IMR-90 (cell line): Measurements from ENCODE around the gene NAV2. TPM values are rescaled to one million over a fixed set of nuclear protein-coding genes. Genes with fewer than 3 reads are reported as not detected.
A peak's percentile ranks its signal among the peaks of the same experiment; 100 is the strongest.

Experiments
- ATAC-seq: fragments of 200-7000 bp; cut with Tn5 transposase; 2 replicates; pipeline ENCODE4 v1.9.1; 2020; ENCODE audit warnings: low read depth, mild to moderate bottlenecking, moderate library complexity
- BruUV-seq: library from RNA; stranded (reverse); fragments of 400-500 nt; replicated peaks from 2 replicates; lab custom pipeline; 2021; lab: Mats Ljungman, UMichigan
- CTCF ChIA-PET: fragments of 300-600 bp; formaldehyde crosslinking; extraction: SDS; loops from one replicate; lab custom pipeline; 2021; ENCODE audit warnings: antibody characterized with exemption; lab: Yijun Ruan, JAX
- POLR2A ChIA-PET: fragments of 300-600 bp; sonication (Branson Sonifier 250); formaldehyde crosslinking; loops from one replicate; lab custom pipeline; 2022; ENCODE audit warnings: antibody characterized with exemption; ENCODE audit not compliant: unreplicated experiment; lab: Charles Lee
- DNase-seq: peaks from one replicate; pipeline ENCODE4 v3.0.0; 2013
- H2AFZ ChIP-seq: replicated peaks from 2 replicates; pipeline ENCODE3; 2013; ENCODE audit warnings: low read length, mild to moderate bottlenecking; ENCODE audit not compliant: poor library complexity
- H2AK5ac ChIP-seq: 2 replicates; pipeline ENCODE4 v1.6.1; 2013; ENCODE audit warnings: low read depth, low read length, inconsistent platforms
- H2AK9ac ChIP-seq: replicated peaks from 2 replicates; pipeline ENCODE3; 2013; ENCODE audit warnings: mild to moderate bottlenecking, low read depth, low read length, moderate library complexity; ENCODE audit not compliant: poor library complexity
- H2BK120ac ChIP-seq: 2 replicates; pipeline ENCODE4 v1.6.1; 2013; ENCODE audit warnings: low read depth, low read length, inconsistent platforms
- H2BK15ac ChIP-seq: 3 replicates; pipeline ENCODE4 v1.6.1; 2013; ENCODE audit warnings: low read depth, low read length, inconsistent platforms
- H2BK20ac ChIP-seq: 2 replicates; pipeline ENCODE4 v1.6.1; 2013; ENCODE audit warnings: low read depth, mild to moderate bottlenecking, inconsistent platforms, low read length, moderate library complexity
- H2BK5ac ChIP-seq: 2 replicates; pipeline ENCODE4 v1.6.1; 2013; ENCODE audit warnings: mild to moderate bottlenecking, low read depth, low read length, inconsistent platforms; ENCODE audit not compliant: poor library complexity, severe bottlenecking
- H3K14ac ChIP-seq: replicated peaks from 2 replicates; pipeline ENCODE4 v1.6.1; 2013; ENCODE audit warnings: low read depth, low read length, inconsistent platforms
- H3K18ac ChIP-seq: 2 replicates; pipeline ENCODE4 v1.6.1; 2013; ENCODE audit warnings: low read depth, low read length, control low read depth
- H3K23ac ChIP-seq: 2 replicates; pipeline ENCODE4 v1.6.1; 2013; ENCODE audit warnings: low read depth, low read length, inconsistent platforms
- H3K27ac ChIP-seq: 2 replicates; pipeline ENCODE4 v1.5.1; 2013; ENCODE audit warnings: mild to moderate bottlenecking, control low read depth, low read length; ENCODE audit not compliant: insufficient read depth
- H3K27me3 ChIP-seq: 2 replicates; pipeline ENCODE4 v1.6.1; 2013; ENCODE audit warnings: low read length; ENCODE audit not compliant: control insufficient read depth, insufficient read depth
- H3K36me3 ChIP-seq: 2 replicates; pipeline ENCODE4 v1.6.1; 2013; ENCODE audit warnings: low read length, mixed read lengths; ENCODE audit not compliant: control insufficient read depth, insufficient read depth
- H3K4ac ChIP-seq: 2 replicates; pipeline ENCODE4 v1.6.1; 2013; ENCODE audit warnings: low read depth, low read length, inconsistent platforms
- H3K4me1 ChIP-seq: 2 replicates; pipeline ENCODE4 v1.6.1; 2013; ENCODE audit warnings: low read length, mixed read lengths; ENCODE audit not compliant: control insufficient read depth, insufficient read depth
- H3K4me2 ChIP-seq: 2 replicates; pipeline ENCODE4 v1.6.1; 2013; ENCODE audit warnings: low read depth, mild to moderate bottlenecking, control low read depth, low read length, moderate library complexity
- H3K4me3 ChIP-seq: 2 replicates; pipeline ENCODE4 v1.5.1; 2013; ENCODE audit warnings: low read depth, mild to moderate bottlenecking, control low read depth, low read length, moderate library complexity; ENCODE audit not compliant: insufficient read depth
- H3K56ac ChIP-seq: 2 replicates; pipeline ENCODE4 v1.6.1; 2013; ENCODE audit warnings: low read length, inconsistent platforms; ENCODE audit not compliant: insufficient read depth; ENCODE audit errors: extremely low read depth
- H3K79me1 ChIP-seq, 2 experiments: 2 replicates each; pipeline ENCODE4 v1.6.1; 2013; ENCODE audit warnings: low read length in 2 of 2, inconsistent platforms in 1 of 2, low read depth in 1 of 2
- H3K9ac ChIP-seq: 2 replicates; pipeline ENCODE4 v1.6.1; 2013; ENCODE audit warnings: low read depth, low read length, control low read depth
- H3K9me1 ChIP-seq: 2 replicates; pipeline ENCODE4 v1.6.1; 2013; ENCODE audit warnings: low read length, inconsistent platforms; ENCODE audit not compliant: insufficient read depth
- H3K9me3 ChIP-seq: 2 replicates; pipeline ENCODE4 v1.6.1; 2013; ENCODE audit warnings: low read length; ENCODE audit not compliant: control insufficient read depth, insufficient read depth
- H4K20me1 ChIP-seq: 2 replicates; pipeline ENCODE4 v1.6.1; 2013; ENCODE audit warnings: low read length, inconsistent platforms; ENCODE audit not compliant: insufficient read depth
- H4K5ac ChIP-seq: 2 replicates; pipeline ENCODE4 v1.6.1; 2013; ENCODE audit warnings: mild to moderate bottlenecking, low read depth, low read length, control low read depth
- H4K8ac ChIP-seq, 2 experiments: 2 replicates each; pipeline ENCODE4 v1.6.1; 2013; ENCODE audit warnings: low read depth in 2 of 2, low read length in 2 of 2, control low read depth in 1 of 2, inconsistent platforms in 1 of 2
- H4K91ac ChIP-seq: 2 replicates; pipeline ENCODE4 v1.6.1; 2013; ENCODE audit warnings: low read depth, low read length, inconsistent platforms; ENCODE audit not compliant: insufficient read depth
- BHLHE40 ChIP-seq: fragments of 150-350 bp; IDR thresholded peaks from 2 replicates; pipeline ENCODE4 v1.6.1; 2016; ENCODE audit warnings: mild to moderate bottlenecking, low read depth, low read length
- FOS ChIP-seq: fragments of 150-350 bp; IDR thresholded peaks from 2 replicates; pipeline ENCODE4 v1.6.1; 2016; ENCODE audit warnings: low read depth, low read length
- MAFK ChIP-seq: IDR thresholded peaks from 2 replicates; pipeline ENCODE4 v1.6.1; 2012; ENCODE audit warnings: low read depth, low read length, improper control_type of control experiment
- MXI1 ChIP-seq: IDR thresholded peaks from 2 replicates; pipeline ENCODE4 v1.6.1; 2012; ENCODE audit warnings: low read depth, mild to moderate bottlenecking, low read length, moderate library complexity, borderline replicate concordance
- NFE2L2 ChIP-seq: fragments of 150-350 bp; IDR thresholded peaks from 2 replicates; pipeline ENCODE4 v1.6.1; 2016; ENCODE audit warnings: low read depth, mild to moderate bottlenecking, low read length
- RAD21 ChIP-seq: IDR thresholded peaks from 2 replicates; pipeline ENCODE4 v1.6.1; 2012; ENCODE audit warnings: low read length, improper control_type of control experiment
- RFX5 ChIP-seq: IDR thresholded peaks from 2 replicates; pipeline ENCODE4 v1.8.0; 2012; ENCODE audit warnings: low read depth, mild to moderate bottlenecking, low read length, moderate library complexity
- SMC3 ChIP-seq: fragments of 150-350 bp; IDR thresholded peaks from 2 replicates; pipeline ENCODE4 v1.6.1; 2016; ENCODE audit warnings: low read depth, mild to moderate bottlenecking, antibody characterized with exemption, low read length, moderate library complexity
- WGBS, 2 experiments: methylation state at CpG; one replicate each; pipeline versions ENCODE4 v1.1.5 to v1.1.7; 2013; ENCODE audit warnings: missing lambda C conversion rate in 2 of 2; ENCODE audit not compliant: insufficient read length in 1 of 2; ENCODE audit errors: extremely low coverage in 2 of 2; 5-methylcytosine and 5-hydroxymethylcytosine counted together
- dilution Hi-C: fragments of 300-500 bp; cut with HindIII; formaldehyde crosslinking; loops from one replicate; pipeline ENCODE4 v1.14.3; 2018; ENCODE audit warnings: low sequenced_read_pairs; ENCODE audit not compliant: unreplicated experiment
- in situ Hi-C: fragments of 300-500 bp; cut with MboI; formaldehyde crosslinking; loops from 3 replicates; pipeline ENCODE4 v1.14.3; 2019; ENCODE audit warnings: low sequenced_read_pairs, inconsistent platforms, mixed read lengths
- intact Hi-C: fragments of 100-400 bp; cut with micrococcal nuclease; formaldehyde crosslinking; loops from 2 replicates; pipeline ENCODE4 v1.10.0; 2022
- polyA plus RNA-seq, 3 experiments: library from polyadenylated mRNA; depleted of rRNA; stranded (reverse); fragments of >200 nt; gene quantifications; 2 replicates each; pipeline ENCODE4 v1.2.3, GENCODE V29; 2012; ENCODE audit warnings: low replicate concordance in 1 of 3
- total RNA-seq: library from RNA; depleted of rRNA; stranded (reverse); fragments of >200 nt; gene quantifications from 2 replicates; pipeline ENCODE4 v1.2.3, GENCODE V29; 2012

The NAV2 gene
- total and polyA plus RNA-seq, 2 of the 4 experiments (the other 2 are of a cell fraction), result 4.5 to 12.6 TPM

- no peak for ATAC-seq
- Histone ChIP-seq H3K56ac (no peak overlapping the region), H3K27me3 (no peaks in the 10 kb centered on the region), H3K23ac (no peak overlapping the region), H3K4me3 (no peak overlapping the region), H4K20me1 (peaks cover 4% of the 10 kb centered on the region; the same call in 1 of the 2 replicates), H3K27ac (no peak overlapping the region), H2BK15ac (peak overlapping the region; percentile 21; the same call in 1 of the 3 replicates), H3K9me1 (peaks cover 15% of the 10 kb centered on the region), H3K4ac (peak overlapping the region; percentile 6; the same call in 1 of the 2 replicates), H2BK5ac (no peak overlapping the region), H4K91ac (no peak overlapping the region), H2BK20ac (peak overlapping the region; percentile 21; the same call in 1 of the 2 replicates), H2AK9ac (peak overlapping the region; percentile 23), H3K4me2 (no peak overlapping the region), H2AK5ac (no peak overlapping the region; the same call in 1 of the 2 replicates), H3K79me1 (peaks cover 11 to 35% of the 10 kb centered on the region in 2 experiments; a peak in 3 of 4 replicates), H4K5ac (no peak overlapping the region), H3K9ac (no peak overlapping the region), H3K18ac (no peak overlapping the region), H2AFZ (no peak overlapping the region), H3K36me3 (peaks cover 18% of the 10 kb centered on the region), H4K8ac (peak overlapping the region in 1 of 2 experiments; percentile 12; a peak in 1 of 4 replicates), H3K9me3 (no peaks in the 10 kb centered on the region), H2BK120ac (peak overlapping the region; percentile 32; the same call in 1 of the 2 replicates), H3K4me1 (peaks cover 14% of the 10 kb centered on the region), H3K14ac (peak overlapping the region; percentile 54; the same call in 1 of the 2 replicates)
- in situ Hi-C loops (loop anchor here (25.0 kb wide), 2 partner anchors 428 to 678 kb away; partner anchors contain the start of gene HTATIP2), intact Hi-C loops (no loop called here), dilution Hi-C loops (no loop called here)
- POLR2A ChIA-PET, result no interaction called here
- 100% methylated on average over 4 of the region's 12 CpGs; no CpG with 5 or more reads in 1 of the 2 experiments for WGBS, 2 experiments
- TF ChIP-seq BHLHE40 (no peak), NFE2L2 (no peak), MXI1 (no peak), MAFK (no peak), FOS (no peak), RAD21 (no peak), SMC3 (no peak), RFX5 (no peak)
- BruUV-seq, result TSS peak; percentile 89
- CTCF ChIA-PET, result interaction anchor here (0.9 kb wide), 1 partner anchor 194 kb away, joined by 3 read pairs; no protein-coding TSS in a partner anchor
- DNase-seq, result no peak
These were observed 221.3 kb downstream of the NAV2 start for GRCh38 chr11:19933801-19934488.
